H1 (cell line): Measurements from ENCODE around the gene P2RY1. TPM values are rescaled to one million over a fixed set of nuclear protein-coding genes. Genes with fewer than 3 reads are reported as not detected.

ENCODE experiments used
- CTCF ChIA-PET: fragments of 300-600 bp; sonication (Branson Sonifier 250); formaldehyde crosslinking; loops from one replicate; lab custom pipeline; 2021; ENCODE audit not compliant: partially characterized antibody; lab: Charles Lee
- POLR2A ChIA-PET: fragments of 300-600 bp; sonication (Branson Sonifier 250); formaldehyde crosslinking; loops from one replicate; lab custom pipeline; 2021; ENCODE audit warnings: inconsistent platforms; ENCODE audit not compliant: partially characterized antibody; lab: Charles Lee
- DNase-seq, 2 experiments: peaks; one replicate each; pipeline versions ENCODE4 v3.0.0 to v3.0.0-alpha.2; 2010 to 2022; ENCODE audit warnings: low spot score in 2 of 2, low read depth in 1 of 2, mixed read lengths in 1 of 2
- FAIRE-seq: peaks from 2 replicates; lab custom pipeline; 2011; peaks lifted over from hg19 to GRCh38; lab: Jason Lieb, UNC
- H2AFZ ChIP-seq: 2 replicates; pipeline ENCODE4 v1.8.1; 2012; ENCODE audit warnings: low read length, inconsistent platforms
- H2AK5ac ChIP-seq: 2 replicates; pipeline ENCODE4 v1.6.1; 2013; ENCODE audit warnings: low read depth, low read length
- H2BK120ac ChIP-seq: replicated peaks from 2 replicates; pipeline ENCODE3; 2013; ENCODE audit warnings: low read depth, low read length, inconsistent platforms
- H2BK12ac ChIP-seq: 2 replicates; pipeline ENCODE4 v1.6.1; 2013; ENCODE audit warnings: low read depth, low read length
- H2BK15ac ChIP-seq: 2 replicates; pipeline ENCODE4 v1.6.1; 2013; ENCODE audit warnings: low read length
- H2BK20ac ChIP-seq: 2 replicates; pipeline ENCODE4 v1.6.1; 2013; ENCODE audit warnings: low read length
- H2BK5ac ChIP-seq: 2 replicates; pipeline ENCODE4 v1.6.1; 2013; ENCODE audit warnings: low read depth, low read length
- H3K14ac ChIP-seq: 2 replicates; pipeline ENCODE4 v1.6.1; 2013; ENCODE audit warnings: inconsistent platforms; ENCODE audit not compliant: insufficient read length
- H3K18ac ChIP-seq: 2 replicates; pipeline ENCODE4 v1.6.1; 2013; ENCODE audit warnings: low read length; ENCODE audit errors: extremely low read depth
- H3K23ac ChIP-seq: 2 replicates; pipeline ENCODE4 v1.6.1; 2013; ENCODE audit warnings: inconsistent platforms; ENCODE audit not compliant: insufficient read length
- H3K23me2 ChIP-seq: 2 replicates; pipeline ENCODE4 v1.6.1; 2013; ENCODE audit warnings: low read depth, low read length
- H3K27ac ChIP-seq: 2 replicates; pipeline ENCODE4 v1.6.1; 2011; ENCODE audit warnings: low read depth, low read length, inconsistent platforms
- H3K27me3 ChIP-seq, 4 experiments: replicated peaks in 1 of 4; 1 replicate in 1 of 4; 2 replicates in 3 of 4; pipeline versions ENCODE4 v1.6.1 to v1.8.1; 2011 to 2013; ENCODE audit warnings: low read length in 3 of 4, mild to moderate bottlenecking in 3 of 4, inconsistent platforms in 2 of 4, mixed read lengths in 2 of 4, moderate library complexity in 1 of 4; ENCODE audit not compliant: control insufficient read depth in 3 of 4, insufficient read depth in 3 of 4; ENCODE audit errors: extremely low read depth in 1 of 4
- H3K36me3 ChIP-seq, 4 experiments: 2 replicates each; pipeline versions ENCODE4 v1.6.1 to v1.8.1; 2011 to 2013; ENCODE audit warnings: mild to moderate bottlenecking in 4 of 4, low read length in 3 of 4, moderate library complexity in 2 of 4, control low read depth in 1 of 4, inconsistent platforms in 1 of 4; ENCODE audit not compliant: insufficient read depth in 4 of 4, control insufficient read depth in 2 of 4
- H3K4ac ChIP-seq: replicated peaks from 2 replicates; pipeline ENCODE3; 2013; ENCODE audit warnings: low read length, low read depth, mixed read lengths, inconsistent platforms; ENCODE audit not compliant: insufficient read length
- H3K4me1 ChIP-seq, 4 experiments: replicated peaks in 1 of 4; 1 replicate in 1 of 4; 2 replicates in 3 of 4; pipeline versions ENCODE4 v1.6.1 to v1.8.1; 2011 to 2013; ENCODE audit warnings: low read length in 3 of 4, inconsistent platforms in 2 of 4, mixed read lengths in 1 of 4; ENCODE audit not compliant: insufficient read depth in 4 of 4, control insufficient read depth in 3 of 4
- H3K4me2 ChIP-seq, 2 experiments: 2 replicates each; pipeline versions ENCODE4 v1.6.1 to v1.8.1; 2011 to 2013; ENCODE audit warnings: low read depth in 2 of 2, low read length in 2 of 2, control low read depth in 1 of 2, inconsistent platforms in 1 of 2, mild to moderate bottlenecking in 1 of 2; ENCODE audit not compliant: insufficient read depth in 1 of 2
- H3K4me3 ChIP-seq, 4 experiments: fragments of 200-600, 300-600 bp in 1 of 4; sonication (generic), shearing (Covaris generic), sonication (Bioruptor Twin) in 1 of 4; 2 replicates each; pipeline versions ENCODE4 v1.5.1 to v1.8.1; 2011 to 2016; ENCODE audit warnings: low read length in 4 of 4, low read depth in 3 of 4, control low read depth in 2 of 4, inconsistent platforms in 2 of 4, mild to moderate bottlenecking in 2 of 4, mixed read lengths in 1 of 4, moderate library complexity in 1 of 4; ENCODE audit not compliant: insufficient read depth in 2 of 4; ENCODE audit errors: extremely low read depth in 1 of 4
- H3K56ac ChIP-seq: replicated peaks from 2 replicates; pipeline ENCODE3; 2013; ENCODE audit warnings: low read depth, mild to moderate bottlenecking, mixed read lengths, low read length, inconsistent platforms; ENCODE audit not compliant: insufficient read length
- H3K79me1 ChIP-seq: 2 replicates; pipeline ENCODE4 v1.6.1; 2013; ENCODE audit warnings: low read depth, low read length, control low read depth
- H3K79me2 ChIP-seq, 2 experiments: 2 replicates each; pipeline versions ENCODE4 v1.6.1 to v1.8.1; 2012 to 2013; ENCODE audit warnings: low read length in 2 of 2, mild to moderate bottlenecking in 2 of 2, inconsistent platforms in 1 of 2; ENCODE audit not compliant: insufficient read depth in 2 of 2, control insufficient read depth in 1 of 2
- H3K9ac ChIP-seq, 4 experiments: replicated peaks in 1 of 4; 1 replicate in 1 of 4; 2 replicates in 3 of 4; pipeline versions ENCODE4 v1.6.1 to v1.8.1; 2011 to 2013; ENCODE audit warnings: low read depth in 3 of 4, low read length in 3 of 4, control low read depth in 2 of 4, mild to moderate bottlenecking in 2 of 4, moderate library complexity in 2 of 4, inconsistent platforms in 1 of 4; ENCODE audit errors: extremely low read depth in 1 of 4
- H3K9me3 ChIP-seq, 2 experiments: 2 replicates each; pipeline versions ENCODE4 v1.6.1 to v1.8.1; 2012 to 2013; ENCODE audit warnings: mild to moderate bottlenecking in 2 of 2, moderate library complexity in 2 of 2, control low read depth in 1 of 2, inconsistent platforms in 1 of 2, low read depth in 1 of 2, low read length in 1 of 2, mixed read lengths in 1 of 2; ENCODE audit not compliant: insufficient read depth in 2 of 2
- H4K20me1 ChIP-seq, 2 experiments: replicated peaks in 1 of 2; 2 replicates each; pipeline versions ENCODE3 to v1.8.1; 2011 to 2013; ENCODE audit warnings: inconsistent platforms in 2 of 2, low read length in 2 of 2, mild to moderate bottlenecking in 1 of 2; ENCODE audit not compliant: insufficient read depth in 2 of 2, control insufficient read depth in 1 of 2
- H4K5ac ChIP-seq: 2 replicates; pipeline ENCODE4 v1.6.1; 2013; ENCODE audit warnings: low read length, low read depth, mixed read lengths, inconsistent platforms; ENCODE audit not compliant: insufficient read length
- H4K8ac ChIP-seq: 2 replicates; pipeline ENCODE4 v1.8.0; 2013; ENCODE audit warnings: mild to moderate bottlenecking, moderate library complexity, low read length, inconsistent platforms; ENCODE audit not compliant: insufficient read depth; ENCODE audit errors: extremely low read depth
- H4K91ac ChIP-seq: replicated peaks from 2 replicates; pipeline ENCODE3; 2013; ENCODE audit warnings: low read length, mixed read lengths, inconsistent platforms; ENCODE audit not compliant: insufficient read length
- CBX8 ChIP-seq: fragments of 300-800, 300-1000 bp; sonication (generic); IDR thresholded peaks from 2 replicates; pipeline ENCODE4 v1.7.1; 2016; ENCODE audit warnings: low read depth, low read length, borderline replicate concordance
- CTCF ChIP-seq, 3 experiments: IDR thresholded peaks; 1 replicate in 2 of 3; 2 replicates in 1 of 3; pipeline versions ENCODE4 v1.5.1 to v1.6.1; 2011; ENCODE audit warnings: low read length in 3 of 3, mild to moderate bottlenecking in 3 of 3, inconsistent platforms in 2 of 3, low read depth in 1 of 3, moderate library complexity in 1 of 3; ENCODE audit not compliant: insufficient read depth in 1 of 3; ENCODE audit errors: control extremely low read depth in 1 of 3
- EZH2 ChIP-seq: fragments of 200-600 bp; sonication (generic); IDR thresholded peaks from 2 replicates; pipeline ENCODE4 v1.7.1; 2012; ENCODE audit warnings: low read depth, mild to moderate bottlenecking, moderate library complexity, low read length, inconsistent platforms; ENCODE audit not compliant: severe bottlenecking
- HDAC6 ChIP-seq: IDR thresholded peaks from one replicate; pipeline ENCODE4 v1.7.1; 2012; ENCODE audit warnings: low read depth, mild to moderate bottlenecking, inconsistent platforms, low read length, moderate library complexity
- NRF1 ChIP-seq: IDR thresholded peaks from 2 replicates; pipeline ENCODE4 v1.6.1; 2011; ENCODE audit warnings: mild to moderate bottlenecking, low read depth, low read length, improper control_type of control experiment
- POLR2AphosphoS5 ChIP-seq: IDR thresholded peaks from 2 replicates; pipeline ENCODE4 v1.6.1; 2011; ENCODE audit warnings: low read depth, low read length
- SAP30 ChIP-seq: fragments of 300-600 bp; sonication (generic); IDR thresholded peaks from 2 replicates; pipeline ENCODE4 v1.7.1; 2012; ENCODE audit warnings: low read length, moderate library complexity, mild to moderate bottlenecking, inconsistent platforms; ENCODE audit not compliant: insufficient read depth, insufficient replicate concordance
- TAF1 ChIP-seq: IDR thresholded peaks from 2 replicates; pipeline ENCODE4 v1.6.1; 2011; ENCODE audit warnings: mild to moderate bottlenecking, low read depth, low read length
- YY1 ChIP-seq: IDR thresholded peaks from 2 replicates; pipeline ENCODE4 v1.6.1; 2011; ENCODE audit warnings: low read depth, mild to moderate bottlenecking, low read length
- WGBS, 2 experiments: shearing (Covaris generic) in 1 of 2; methylation state at CpG; one replicate each; pipeline versions ENCODE4 v1.1.6 to v1.1.7; 2013 to 2015; ENCODE audit warnings: low lambda C conversion rate in 2 of 2, mixed read lengths in 2 of 2, inconsistent platforms in 1 of 2, low coverage in 1 of 2, missing lambda C conversion rate in 1 of 2; ENCODE audit not compliant: insufficient replicate concordance in 2 of 2, insufficient coverage in 1 of 2, insufficient read length in 1 of 2; ENCODE audit errors: extremely low coverage in 1 of 2, missing lambda C conversion rate in 1 of 2; 5-methylcytosine and 5-hydroxymethylcytosine counted together
- polyA plus RNA-seq, 7 experiments: library from polyadenylated mRNA; depleted of rRNA in 3 of 7; stranded (reverse) in 5 of 7; unstranded in 2 of 7; fragments of >200 nt in 5 of 7; fragments of 200-250 nt in 2 of 7; gene quantifications; 1 replicate in 5 of 7; 2 replicates in 1 of 7; 4 replicates in 1 of 7; pipeline versions ENCODE4 v1.2.1 to v1.2.3, GENCODE V29; 2011 to 2013; ENCODE audit warnings: missing spikeins in 2 of 7, mixed read lengths in 2 of 7
- total RNA-seq: library from RNA; stranded (reverse); fragmentation: NEBNext Ultra II Directional; extraction: Animal tissue kit (Norgen Biotek cat#: 25700); gene quantifications from 2 replicates; pipeline ENCODE4 v1.2.1, GENCODE V29; 2021
- TF ChIP-seq, protein P1 (sequence below): IDR thresholded peaks from 2 replicates; pipeline ENCODE4 v1.6.1; 2012; ENCODE audit warnings: inconsistent platforms

The P2RY1 gene
- total and polyA plus RNA-seq, 2 of the 8 experiments (the other 6 are each of a cell fraction or from before 2014, with no cell fraction given): 6.5 to 28.3 TPM

DNA sequence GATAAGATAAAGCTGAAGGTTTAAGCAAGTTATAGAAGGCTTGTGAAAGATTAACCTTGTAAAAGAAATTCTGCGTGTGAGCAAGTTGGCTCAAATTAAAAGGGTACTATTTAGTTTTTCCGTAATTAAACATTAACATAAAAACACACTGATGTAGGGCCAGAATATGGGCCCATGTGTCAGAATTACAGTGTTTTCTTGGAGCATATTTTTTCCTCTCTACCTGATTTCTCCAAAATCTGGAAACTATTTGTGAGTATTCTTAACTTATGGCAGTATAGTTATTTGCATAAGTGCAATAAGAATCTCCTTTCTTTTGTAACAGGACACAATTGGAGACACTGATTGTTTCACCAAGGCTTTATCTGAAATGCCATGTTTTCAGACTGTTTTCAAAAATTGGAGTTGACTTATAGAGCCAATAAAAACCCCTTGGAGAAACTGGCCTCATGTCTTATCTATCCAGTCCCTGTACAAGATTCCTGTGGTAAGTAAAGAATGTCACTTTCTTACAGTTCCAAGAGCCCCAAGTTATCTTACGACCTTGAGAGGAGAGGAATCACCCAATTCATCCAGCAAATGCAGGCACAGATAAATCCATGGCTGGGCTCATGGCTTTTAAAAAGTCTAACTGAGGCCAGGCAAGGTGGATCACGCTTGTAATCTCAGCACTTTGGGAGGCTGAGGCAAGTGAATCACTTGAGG is 47.8 kb upstream of the P2RY1 start:
- WGBS, 2 experiments: 67% methylated on average over 4 of the region's 4 CpGs; no CpG with 5 or more reads in 1 of the 2 experiments
- H3K56ac ChIP-seq: no peak overlapping the region
- H3K4me2 ChIP-seq: no peak overlapping the region
- H2BK20ac ChIP-seq: no peak overlapping the region
- H4K91ac ChIP-seq: no peak overlapping the region
- no peak overlapping the region for H3K4me3 ChIP-seq
- H3K27me3 ChIP-seq: no peaks in the 10 kb centered on the region
- H4K8ac ChIP-seq: no peak overlapping the region
- no peaks in the 10 kb centered on the region for H3K79me2 ChIP-seq
- no peaks in the 10 kb centered on the region for H3K23me2 ChIP-seq
- TF ChIP-seq YY1: no peak
- TF ChIP-seq HDAC6: no peak
- no peak for TF ChIP-seq CTCF (IDR thresholded peaks at IDR 0.05; ENCODE audit: control extremely low read depth in 1 of 3, insufficient read depth in 1 of 3, low read depth in 1 of 3, low read length in 3 of 3)
- TF ChIP-seq, protein P1, sequence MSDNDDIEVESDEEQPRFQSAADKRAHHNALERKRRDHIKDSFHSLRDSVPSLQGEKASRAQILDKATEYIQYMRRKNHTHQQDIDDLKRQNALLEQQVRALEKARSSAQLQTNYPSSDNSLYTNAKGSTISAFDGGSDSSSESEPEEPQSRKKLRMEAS: no peak
- no peak for TF ChIP-seq EZH2
- no peak for TF ChIP-seq TAF1
- TF ChIP-seq NRF1: no peak
- TF ChIP-seq SAP30: no peak
- no peak for TF ChIP-seq POLR2AphosphoS5
- TF ChIP-seq CBX8: no peak
- no peak overlapping the region for H2BK12ac ChIP-seq
- DNase-seq: no peak
- no peak overlapping the region for H2BK120ac ChIP-seq
- H3K9ac ChIP-seq: no peak overlapping the region
- H3K27ac ChIP-seq: no peak overlapping the region
- H4K20me1 ChIP-seq: no peaks in the 10 kb centered on the region
- no peak overlapping the region for H3K4ac ChIP-seq
- H2AFZ ChIP-seq: no peak overlapping the region
- FAIRE-seq: no peak
- ChIA-PET POLR2A (no interaction called here), CTCF (interaction anchor here (1.2 kb wide), 1 partner anchor 9 kb away, joined by 4 read pairs; no protein-coding TSS in a partner anchor)
- H3K14ac ChIP-seq: no peak overlapping the region
- no peak overlapping the region for H3K23ac ChIP-seq
- H3K18ac ChIP-seq: no peak overlapping the region
- H2AK5ac ChIP-seq: no peak overlapping the region
- H2BK5ac ChIP-seq: no peak overlapping the region
- no peak overlapping the region for H2BK15ac ChIP-seq
- no peak overlapping the region for H4K5ac ChIP-seq
- H3K9me3 ChIP-seq: peaks cover 6 to 17% of the 10 kb centered on the region in 2 experiments; a peak in 3 of 4 replicates
- H3K36me3 ChIP-seq: no peaks in the 10 kb centered on the region; a peak in 2 of 8 replicates
- no peaks in the 10 kb centered on the region for H3K4me1 ChIP-seq
- H3K79me1 ChIP-seq: no peaks in the 10 kb centered on the region
